ENCODE measurements around the gene CHRNA4.

GRCh38 chr20:63379296-63379695 lies 18.1 kb upstream of the CHRNA4 start:
- TF ChIP-seq CTCF (IDR thresholded peaks at IDR 0.05) (no peak), POLR2A (IDR thresholded peaks at IDR 0.05) (no peak)
